Measurements from ENCODE around the gene BRIP1. TPM values are rescaled to one million over a fixed set of nuclear protein-coding genes. Genes with fewer than 3 reads are reported as not detected.

Gene BRIP1
- total RNA-seq, 1 experiment from 2014 or later = 9.4 TPM

GRCh38 chr17:61803796-61804195 lies 59.5 kb downstream of the BRIP1 start:
- BruUV-seq (replicated peaks) = no TSS peak
- Histone ChIP-seq H3K4me3 (ENCODE audit: low read depth in 2 of 2, low read length in 2 of 2) (no peak overlapping the region), H3K27me3 (ENCODE audit: control insufficient read depth, insufficient read depth, low read length) (no peaks in the 10 kb centered on the region), H3K9me3 (ENCODE audit: control insufficient read depth, insufficient read depth, low read depth, low read length) (no peaks in the 10 kb centered on the region), H3K4me1 (ENCODE audit: control insufficient read depth, insufficient read depth, low read length) (no peaks in the 10 kb centered on the region), H3K27ac (ENCODE audit: low read length) (no peak overlapping the region), H3K36me3 (ENCODE audit: control insufficient read depth, insufficient read depth, low read length) (no peaks in the 10 kb centered on the region)
- ChIA-PET CTCF (no interaction called here), POLR2A (no interaction called here)
- intact Hi-C loops (cut with micrococcal nuclease; ENCODE audit: unreplicated experiment) = no loop called here
- DNase-seq (ENCODE audit: low read depth, low spot score) (no peak), ATAC-seq (no peak)
- in situ Hi-C loops (cut with HindIII; ENCODE audit: low pct_unique_long_range_greater_than_20kb, low sequenced_read_pairs) = no loop called here
- TF ChIP-seq POLR2AphosphoS5 (IDR thresholded peaks at IDR 0.05; ENCODE audit: low read depth, low read length) = no peak

GRCh38 chr17:61803216-61803615 lies 60.1 kb downstream of the BRIP1 start:
- no peaks in the 10 kb centered on the region for H3K9me3 ChIP-seq (ENCODE audit: control insufficient read depth, insufficient read depth, low read depth, low read length)
- no peak for ATAC-seq
- no peaks in the 10 kb centered on the region for H3K4me1 ChIP-seq (ENCODE audit: control insufficient read depth, insufficient read depth, low read length)
- in situ Hi-C loops (cut with HindIII; ENCODE audit: low pct_unique_long_range_greater_than_20kb, low sequenced_read_pairs) = no loop called here
- no peak overlapping the region for H3K4me3 ChIP-seq (ENCODE audit: low read depth in 2 of 2, low read length in 2 of 2)
- ChIA-PET POLR2A (no interaction called here), CTCF (no interaction called here)
- DNase-seq (ENCODE audit: low read depth, low spot score) = no peak
- TF ChIP-seq CTCF (IDR thresholded peaks at IDR 0.05) (no peak), SIN3A (IDR thresholded peaks at IDR 0.05; ENCODE audit: borderline replicate concordance, insufficient read depth, low read depth, low read length) (no peak), REST (IDR thresholded peaks at IDR 0.05; ENCODE audit: insufficient read depth in 1 of 2, low read depth in 2 of 2, low read length in 1 of 2) (no peak), POLR2AphosphoS5 (IDR thresholded peaks at IDR 0.05; ENCODE audit: low read depth, low read length) (no peak), TCF7L2 (IDR thresholded peaks at IDR 0.05; ENCODE audit: low read depth, low read length) (no peak)
- H3K27ac ChIP-seq (ENCODE audit: low read length) = no peak overlapping the region
- BruUV-seq (replicated peaks) = no TSS peak
- intact Hi-C loops (cut with micrococcal nuclease; ENCODE audit: unreplicated experiment) = no loop called here
- no peaks in the 10 kb centered on the region for H3K27me3 ChIP-seq (ENCODE audit: control insufficient read depth, insufficient read depth, low read length)
- H3K36me3 ChIP-seq (ENCODE audit: control insufficient read depth, insufficient read depth, low read length) = no peaks in the 10 kb centered on the region; the same call in 1 of the 2 replicates

GRCh38 chr17:61799812-61800484 lies 63.4 kb downstream of the BRIP1 start:
- POLR2A ChIA-PET = no interaction called here
- TF ChIP-seq REST (IDR thresholded peaks at IDR 0.05; ENCODE audit: insufficient read depth in 1 of 2, low read depth in 2 of 2, low read length in 1 of 2) = no peak
- no peak for TF ChIP-seq TCF7L2 (IDR thresholded peaks at IDR 0.05; ENCODE audit: low read depth, low read length)
- no peak for TF ChIP-seq CTCF (IDR thresholded peaks at IDR 0.05)
- no peak for TF ChIP-seq POLR2AphosphoS5 (IDR thresholded peaks at IDR 0.05; ENCODE audit: low read depth, low read length)
- TF ChIP-seq SIN3A (IDR thresholded peaks at IDR 0.05; ENCODE audit: borderline replicate concordance, insufficient read depth, low read depth, low read length) = no peak
- intact Hi-C loops (cut with micrococcal nuclease; ENCODE audit: unreplicated experiment) = no loop called here

More at GRCh38 chr17:61799812-61800484, 63.4 kb downstream of the BRIP1 start:
- Histone ChIP-seq H3K27ac (ENCODE audit: low read length) (no peak overlapping the region), H3K9me3 (ENCODE audit: control insufficient read depth, insufficient read depth, low read depth, low read length) (no peaks in the 10 kb centered on the region), H3K4me3 (ENCODE audit: low read depth in 2 of 2, low read length in 2 of 2) (no peak overlapping the region), H3K4me1 (ENCODE audit: control insufficient read depth, insufficient read depth, low read length) (no peaks in the 10 kb centered on the region), H3K27me3 (ENCODE audit: control insufficient read depth, insufficient read depth, low read length) (no peaks in the 10 kb centered on the region), H3K36me3 (ENCODE audit: control insufficient read depth, insufficient read depth, low read length) (no peaks in the 10 kb centered on the region; the same call in 1 of the 2 replicates)
- ATAC-seq (no peak), DNase-seq (ENCODE audit: low read depth, low spot score) (no peak)
- CTCF ChIA-PET = no interaction called here
- in situ Hi-C loops (cut with HindIII; ENCODE audit: low pct_unique_long_range_greater_than_20kb, low sequenced_read_pairs) = no loop called here
- BruUV-seq (replicated peaks) = no TSS peak
